WTC11 (cell line): ENCODE results near the gene METAP1.
"Not testable (repeated sequence)": the region's sequence is repeated elsewhere in the genome, so short reads cannot be mapped to it uniquely, and the experiment has no call there.

Experiments
- RORB ChIP-seq: fragments of 250-450 bp; sonication (Bioruptor Pico); IDR thresholded peaks from 2 replicates; pipeline ENCODE4 v1.9.0; 2021; ENCODE audit warnings: mild to moderate bottlenecking
- TEAD4 ChIP-seq: sonication (generic); formaldehyde crosslinking; IDR thresholded peaks from 2 replicates; pipeline ENCODE4 v1.8.0; 2022; ENCODE audit warnings: mild to moderate bottlenecking, missing genetic modification reagents
- ZNF138 ChIP-seq: sonication (generic); formaldehyde crosslinking; conservative IDR thresholded peaks from 2 replicates; pipeline ENCODE4 v1.8.1; 2022; ENCODE audit warnings: mild to moderate bottlenecking, moderate library complexity, missing genetic modification reagents
- TF ChIP-seq, protein P1 (sequence below): sonication (generic); formaldehyde crosslinking; IDR thresholded peaks from 2 replicates; pipeline ENCODE4 v1.8.0; 2023; ENCODE audit warnings: mild to moderate bottlenecking, missing genetic modification reagents
- TF ChIP-seq, protein P2 (sequence below): sonication (generic); formaldehyde crosslinking; conservative IDR thresholded peaks from 2 replicates; pipeline ENCODE4 v1.8.1; 2022; ENCODE audit warnings: mild to moderate bottlenecking, missing genetic modification reagents
- TF ChIP-seq, protein P3 (sequence below): fragments of 200-600 bp; IDR thresholded peaks from 2 replicates; pipeline ENCODE4 v1.8.0; 2022; ENCODE audit warnings: antibody characterized with exemption
- TF ChIP-seq, protein P4 (sequence below): sonication (generic); formaldehyde crosslinking; IDR thresholded peaks from 2 replicates; pipeline ENCODE4 v1.8.1; 2022; ENCODE audit warnings: mild to moderate bottlenecking, moderate library complexity, missing genetic modification reagents
- TF ChIP-seq, protein P5 (sequence below): sonication (generic); formaldehyde crosslinking; IDR thresholded peaks from 2 replicates; pipeline ENCODE4 v1.8.0; 2022; ENCODE audit warnings: mild to moderate bottlenecking, missing genetic modification reagents

DNA sequence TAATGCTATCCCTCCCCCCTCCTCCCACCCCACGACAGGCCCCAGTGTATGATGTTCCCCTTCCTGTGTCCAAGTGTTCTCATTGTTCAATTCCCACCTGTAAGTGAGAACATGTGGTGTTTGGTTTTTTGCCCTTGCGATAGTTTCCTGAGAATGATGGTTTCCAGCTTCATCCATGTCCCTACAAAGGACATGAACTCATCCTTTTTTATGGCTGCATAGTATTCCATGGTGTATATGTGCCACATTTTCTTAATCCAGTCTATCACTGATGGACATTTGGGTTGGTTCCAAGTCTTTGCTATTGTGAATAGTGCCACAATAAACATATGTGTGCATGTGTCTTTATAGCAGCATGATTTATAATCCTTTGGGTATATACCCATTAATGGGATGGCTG lies 70.0 kb downstream of the METAP1 start:
- TF ChIP-seq, protein P1, sequence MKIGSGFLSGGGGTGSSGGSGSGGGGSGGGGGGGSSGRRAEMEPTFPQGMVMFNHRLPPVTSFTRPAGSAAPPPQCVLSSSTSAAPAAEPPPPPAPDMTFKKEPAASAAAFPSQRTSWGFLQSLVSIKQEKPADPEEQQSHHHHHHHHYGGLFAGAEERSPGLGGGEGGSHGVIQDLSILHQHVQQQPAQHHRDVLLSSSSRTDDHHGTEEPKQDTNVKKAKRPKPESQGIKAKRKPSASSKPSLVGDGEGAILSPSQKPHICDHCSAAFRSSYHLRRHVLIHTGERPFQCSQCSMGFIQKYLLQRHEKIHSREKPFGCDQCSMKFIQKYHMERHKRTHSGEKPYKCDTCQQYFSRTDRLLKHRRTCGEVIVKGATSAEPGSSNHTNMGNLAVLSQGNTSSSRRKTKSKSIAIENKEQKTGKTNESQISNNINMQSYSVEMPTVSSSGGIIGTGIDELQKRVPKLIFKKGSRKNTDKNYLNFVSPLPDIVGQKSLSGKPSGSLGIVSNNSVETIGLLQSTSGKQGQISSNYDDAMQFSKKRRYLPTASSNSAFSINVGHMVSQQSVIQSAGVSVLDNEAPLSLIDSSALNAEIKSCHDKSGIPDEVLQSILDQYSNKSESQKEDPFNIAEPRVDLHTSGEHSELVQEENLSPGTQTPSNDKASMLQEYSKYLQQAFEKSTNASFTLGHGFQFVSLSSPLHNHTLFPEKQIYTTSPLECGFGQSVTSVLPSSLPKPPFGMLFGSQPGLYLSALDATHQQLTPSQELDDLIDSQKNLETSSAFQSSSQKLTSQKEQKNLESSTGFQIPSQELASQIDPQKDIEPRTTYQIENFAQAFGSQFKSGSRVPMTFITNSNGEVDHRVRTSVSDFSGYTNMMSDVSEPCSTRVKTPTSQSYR (CRISPR knock-in tag) = not testable (repeated sequence)
- TF ChIP-seq RORB, ZNF138, TEAD4 (CRISPR knock-in tag): not testable (repeated sequence)
- TF ChIP-seq, protein P2, sequence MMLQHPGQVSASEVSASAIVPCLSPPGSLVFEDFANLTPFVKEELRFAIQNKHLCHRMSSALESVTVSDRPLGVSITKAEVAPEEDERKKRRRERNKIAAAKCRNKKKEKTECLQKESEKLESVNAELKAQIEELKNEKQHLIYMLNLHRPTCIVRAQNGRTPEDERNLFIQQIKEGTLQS = not testable (repeated sequence)
- TF ChIP-seq, protein P3, sequence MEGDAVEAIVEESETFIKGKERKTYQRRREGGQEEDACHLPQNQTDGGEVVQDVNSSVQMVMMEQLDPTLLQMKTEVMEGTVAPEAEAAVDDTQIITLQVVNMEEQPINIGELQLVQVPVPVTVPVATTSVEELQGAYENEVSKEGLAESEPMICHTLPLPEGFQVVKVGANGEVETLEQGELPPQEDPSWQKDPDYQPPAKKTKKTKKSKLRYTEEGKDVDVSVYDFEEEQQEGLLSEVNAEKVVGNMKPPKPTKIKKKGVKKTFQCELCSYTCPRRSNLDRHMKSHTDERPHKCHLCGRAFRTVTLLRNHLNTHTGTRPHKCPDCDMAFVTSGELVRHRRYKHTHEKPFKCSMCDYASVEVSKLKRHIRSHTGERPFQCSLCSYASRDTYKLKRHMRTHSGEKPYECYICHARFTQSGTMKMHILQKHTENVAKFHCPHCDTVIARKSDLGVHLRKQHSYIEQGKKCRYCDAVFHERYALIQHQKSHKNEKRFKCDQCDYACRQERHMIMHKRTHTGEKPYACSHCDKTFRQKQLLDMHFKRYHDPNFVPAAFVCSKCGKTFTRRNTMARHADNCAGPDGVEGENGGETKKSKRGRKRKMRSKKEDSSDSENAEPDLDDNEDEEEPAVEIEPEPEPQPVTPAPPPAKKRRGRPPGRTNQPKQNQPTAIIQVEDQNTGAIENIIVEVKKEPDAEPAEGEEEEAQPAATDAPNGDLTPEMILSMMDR = not testable (repeated sequence)
- TF ChIP-seq, protein P4, sequence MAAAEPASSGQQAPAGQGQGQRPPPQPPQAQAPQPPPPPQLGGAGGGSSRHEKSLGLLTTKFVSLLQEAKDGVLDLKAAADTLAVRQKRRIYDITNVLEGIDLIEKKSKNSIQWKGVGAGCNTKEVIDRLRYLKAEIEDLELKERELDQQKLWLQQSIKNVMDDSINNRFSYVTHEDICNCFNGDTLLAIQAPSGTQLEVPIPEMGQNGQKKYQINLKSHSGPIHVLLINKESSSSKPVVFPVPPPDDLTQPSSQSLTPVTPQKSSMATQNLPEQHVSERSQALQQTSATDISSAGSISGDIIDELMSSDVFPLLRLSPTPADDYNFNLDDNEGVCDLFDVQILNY (CRISPR knock-in tag) = not testable (repeated sequence)
- TF ChIP-seq, protein P5, sequence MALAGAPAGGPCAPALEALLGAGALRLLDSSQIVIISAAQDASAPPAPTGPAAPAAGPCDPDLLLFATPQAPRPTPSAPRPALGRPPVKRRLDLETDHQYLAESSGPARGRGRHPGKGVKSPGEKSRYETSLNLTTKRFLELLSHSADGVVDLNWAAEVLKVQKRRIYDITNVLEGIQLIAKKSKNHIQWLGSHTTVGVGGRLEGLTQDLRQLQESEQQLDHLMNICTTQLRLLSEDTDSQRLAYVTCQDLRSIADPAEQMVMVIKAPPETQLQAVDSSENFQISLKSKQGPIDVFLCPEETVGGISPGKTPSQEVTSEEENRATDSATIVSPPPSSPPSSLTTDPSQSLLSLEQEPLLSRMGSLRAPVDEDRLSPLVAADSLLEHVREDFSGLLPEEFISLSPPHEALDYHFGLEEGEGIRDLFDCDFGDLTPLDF = not testable (repeated sequence)
